HG03066 (cell line): ENCODE data around the gene COL8A1.

Experiments used
- ATAC-seq: cut with Tn5 transposase; IDR thresholded peaks from one replicate; pipeline ENCODE4 v1.9.1; 2021; ENCODE audit warnings: low read depth; ENCODE audit not compliant: unreplicated experiment

The COL8A1 gene

GRCh38 chr3:99753268-99753975 is 115.0 kb downstream of the COL8A1 start:
- ATAC-seq = peak; percentile 79

- ATAC-seq = no peak
Measured at GRCh38 chr3:99755831-99756230, 117.4 kb downstream of the COL8A1 start.

GRCh38 chr3:99757966-99758365 is 119.6 kb downstream of the COL8A1 start:
- no peak for ATAC-seq

- ATAC-seq = no peak
Measured at GRCh38 chr3:99758502-99759177, 120.2 kb downstream of the COL8A1 start.

GRCh38 chr3:99760031-99760430 is 121.6 kb downstream of the COL8A1 start:
- no peak for ATAC-seq

GRCh38 chr3:99760629-99761028 is 122.2 kb downstream of the COL8A1 start:
- no peak for ATAC-seq

GRCh38 chr3:99761415-99762165 is 123.2 kb downstream of the COL8A1 start:
- ATAC-seq = no peak

- ATAC-seq = no peak
Measured at GRCh38 chr3:99762901-99763300, 124.5 kb downstream of the COL8A1 start.

GRCh38 chr3:99764377-99764776 is 126.0 kb downstream of the COL8A1 start:
- no peak for ATAC-seq

- no peak for ATAC-seq
Measured at GRCh38 chr3:99765042-99765942, 126.9 kb downstream of the COL8A1 start.

GRCh38 chr3:99767291-99767690 is 128.9 kb downstream of the COL8A1 start:
- ATAC-seq = no peak

- ATAC-seq = no peak
Measured at GRCh38 chr3:99768126-99768525, 129.7 kb downstream of the COL8A1 start.

GRCh38 chr3:99768808-99769501 is 130.6 kb downstream of the COL8A1 start:
- ATAC-seq = no peak

GRCh38 chr3:99772171-99772570 is 133.8 kb downstream of the COL8A1 start:
- no peak for ATAC-seq

- no peak for ATAC-seq
Measured at GRCh38 chr3:99772671-99773070, 134.3 kb downstream of the COL8A1 start.

GRCh38 chr3:99774467-99774866 is 136.1 kb downstream of the COL8A1 start:
- peak; percentile 81 for ATAC-seq

GRCh38 chr3:99776516-99777209 is 138.3 kb downstream of the COL8A1 start:
- ATAC-seq = no peak

GRCh38 chr3:99777210-99777549 is 138.8 kb downstream of the COL8A1 start:
- no peak for ATAC-seq

- ATAC-seq = no peak
Measured at GRCh38 chr3:99777708-99778107, 139.3 kb downstream of the COL8A1 start.
